DOHH2 (cell line): ENCODE results near the gene OASL.

Experiments used
- EZH2phosphoT487 ChIP-seq: fragments of 200-600 bp; sonication (generic); IDR thresholded peaks from 2 replicates; pipeline ENCODE4 v1.6.1; 2017; ENCODE audit warnings: borderline replicate concordance, mild to moderate bottlenecking, antibody characterized with exemption, low read length, moderate library complexity, mixed read lengths
- TF ChIP-seq, protein P1 (sequence below): fragments of 200-600 bp; sonication (generic); IDR thresholded peaks from one replicate; pipeline ENCODE4 v1.5.1; 2014; ENCODE audit warnings: antibody characterized with exemption, mild to moderate bottlenecking, low read depth, low read length; ENCODE audit not compliant: poor library complexity, severe bottlenecking

GRCh38 chr12:121003650-121004049 is 35.4 kb downstream of the OASL start:
- TF ChIP-seq, protein P1, sequence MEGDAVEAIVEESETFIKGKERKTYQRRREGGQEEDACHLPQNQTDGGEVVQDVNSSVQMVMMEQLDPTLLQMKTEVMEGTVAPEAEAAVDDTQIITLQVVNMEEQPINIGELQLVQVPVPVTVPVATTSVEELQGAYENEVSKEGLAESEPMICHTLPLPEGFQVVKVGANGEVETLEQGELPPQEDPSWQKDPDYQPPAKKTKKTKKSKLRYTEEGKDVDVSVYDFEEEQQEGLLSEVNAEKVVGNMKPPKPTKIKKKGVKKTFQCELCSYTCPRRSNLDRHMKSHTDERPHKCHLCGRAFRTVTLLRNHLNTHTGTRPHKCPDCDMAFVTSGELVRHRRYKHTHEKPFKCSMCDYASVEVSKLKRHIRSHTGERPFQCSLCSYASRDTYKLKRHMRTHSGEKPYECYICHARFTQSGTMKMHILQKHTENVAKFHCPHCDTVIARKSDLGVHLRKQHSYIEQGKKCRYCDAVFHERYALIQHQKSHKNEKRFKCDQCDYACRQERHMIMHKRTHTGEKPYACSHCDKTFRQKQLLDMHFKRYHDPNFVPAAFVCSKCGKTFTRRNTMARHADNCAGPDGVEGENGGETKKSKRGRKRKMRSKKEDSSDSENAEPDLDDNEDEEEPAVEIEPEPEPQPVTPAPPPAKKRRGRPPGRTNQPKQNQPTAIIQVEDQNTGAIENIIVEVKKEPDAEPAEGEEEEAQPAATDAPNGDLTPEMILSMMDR = peak; percentile 30
- TF ChIP-seq EZH2phosphoT487 = no peak
